Upper lobe of right lung (tissue), 1 donor: ENCODE results near the gene HNF1A. TPM values are rescaled to one million over a fixed set of nuclear protein-coding genes. Genes with fewer than 3 reads are reported as not detected.

ENCODE experiments used
- ATAC-seq: fragments of 200-7000 bp; cut with Tn5 transposase; one replicate; pipeline ENCODE4 v1.9.1; 2020; ENCODE audit warnings: mild to moderate bottlenecking, moderate library complexity
- DNase-seq: peaks from one replicate; pipeline ENCODE4 v3.0.0-alpha.2; 2020
- H3K27ac ChIP-seq: fragments of 200-600 bp; one replicate; pipeline ENCODE4 v1.8.0; 2022
- H3K27me3 ChIP-seq: fragments of 200-600 bp; one replicate; pipeline ENCODE4 v1.8.0; 2022; ENCODE audit warnings: mild to moderate bottlenecking
- H3K36me3 ChIP-seq: fragments of 200-600 bp; one replicate; pipeline ENCODE4 v1.8.0; 2022
- H3K4me1 ChIP-seq: fragments of 200-600 bp; one replicate; pipeline ENCODE4 v1.8.0; 2022
- H3K4me3 ChIP-seq: fragments of 200-600 bp; one replicate; pipeline ENCODE4 v1.8.0; 2022; ENCODE audit warnings: mild to moderate bottlenecking
- H3K9me3 ChIP-seq: fragments of 200-600 bp; one replicate; pipeline ENCODE4 v1.8.0; 2022
- CTCF ChIP-seq: fragments of 200-600 bp; IDR thresholded peaks from one replicate; pipeline ENCODE4 v1.8.0; 2022; ENCODE audit warnings: antibody characterized with exemption
- intact Hi-C: fragments of 100-400 bp; cut with DNase I; formaldehyde crosslinking; loops from one replicate; pipeline ENCODE4 v1.11.0; 2022
- total RNA-seq: library from RNA; stranded (reverse); fragmentation: NEBNext Ultra II Directional; extraction: Animal tissue kit (Norgen Biotek cat#: 25700); gene quantifications from one replicate; pipeline ENCODE4 v1.2.1, GENCODE V29; 2021
- donor health status: DM: no; HTN: yes; CAD: no; lungs with severe emphysema.

Gene HNF1A
- total RNA-seq, 1 donor from 2014 or later: not detected

GRCh38 chr12:121018860-121019617, 40.7 kb downstream of the HNF1A start:
- no peaks in the 10 kb centered on the region for H3K27me3 ChIP-seq
- DNase-seq (no peak), ATAC-seq (no peak)
- H3K36me3 ChIP-seq: no peaks in the 10 kb centered on the region
- H3K4me1 ChIP-seq: peaks cover 7% of the 10 kb centered on the region
- H3K4me3 ChIP-seq: no peak overlapping the region
- no peaks in the 10 kb centered on the region for H3K9me3 ChIP-seq
- intact Hi-C loops: no loop called here
- no peak overlapping the region for H3K27ac ChIP-seq
- no peak for TF ChIP-seq CTCF

DNA sequence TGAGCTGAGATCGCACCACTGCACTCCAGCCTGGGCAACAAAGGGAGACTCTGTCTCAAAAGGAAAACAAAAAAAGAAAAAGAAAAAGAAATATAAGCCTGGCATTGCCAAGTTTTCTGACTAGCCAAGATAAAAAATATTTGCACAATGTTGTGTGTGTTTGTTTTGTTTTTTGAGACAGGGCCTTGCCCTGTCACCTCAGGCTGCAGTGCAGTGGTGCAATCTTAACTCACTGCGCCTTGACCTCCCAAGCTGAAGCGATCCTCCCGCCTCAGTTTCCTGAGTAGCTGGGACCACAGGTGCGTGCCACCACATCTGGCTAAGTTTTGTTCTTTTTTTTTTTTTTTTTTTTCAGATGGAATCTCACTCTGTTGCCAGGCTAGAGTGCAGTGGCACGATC, 43.4 kb downstream of the HNF1A start:
- no peaks in the 10 kb centered on the region for H3K27me3 ChIP-seq
- H3K9me3 ChIP-seq: no peaks in the 10 kb centered on the region
- H3K4me3 ChIP-seq: no peak overlapping the region
- H3K36me3 ChIP-seq: no peaks in the 10 kb centered on the region
- TF ChIP-seq CTCF: no peak
- ATAC-seq (no peak), DNase-seq (peak; percentile 37)
- no peak overlapping the region for H3K27ac ChIP-seq
- intact Hi-C loops: no loop called here
- no peaks in the 10 kb centered on the region for H3K4me1 ChIP-seq

DNA sequence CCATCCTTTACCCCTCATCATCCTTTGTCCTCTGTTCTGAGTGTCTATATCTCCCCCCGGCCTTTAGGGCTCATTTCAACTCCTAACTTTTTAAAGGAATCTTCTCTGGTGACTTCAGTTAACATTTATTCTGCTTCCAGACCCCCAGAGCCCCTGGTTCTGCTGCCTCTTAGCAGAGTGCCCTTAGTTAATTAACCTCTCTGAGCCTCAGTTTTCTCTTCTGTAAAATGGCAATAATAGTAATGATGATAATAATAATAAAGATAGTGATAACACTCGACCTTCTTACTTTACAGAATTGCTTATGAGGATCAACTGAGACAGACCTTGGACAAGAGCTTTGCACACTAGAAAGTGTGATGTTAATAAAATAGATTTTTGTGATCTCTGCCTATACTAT, 44.4 kb downstream of the HNF1A start:
- Histone ChIP-seq H3K4me3 (no peak overlapping the region), H3K27me3 (no peaks in the 10 kb centered on the region), H3K27ac (no peak overlapping the region), H3K9me3 (no peaks in the 10 kb centered on the region), H3K36me3 (no peaks in the 10 kb centered on the region), H3K4me1 (no peaks in the 10 kb centered on the region)
- ATAC-seq (no peak), DNase-seq (no peak)
- TF ChIP-seq CTCF: no peak
- intact Hi-C loops: no loop called here

- peak; percentile 28 for DNase-seq
- TF ChIP-seq CTCF: no peak
- no peak for ATAC-seq
- intact Hi-C loops: no loop called here
- H3K9me3 ChIP-seq: no peaks in the 10 kb centered on the region
- no peak overlapping the region for H3K27ac ChIP-seq
- no peaks in the 10 kb centered on the region for H3K36me3 ChIP-seq
- no peaks in the 10 kb centered on the region for H3K4me1 ChIP-seq
- H3K4me3 ChIP-seq: no peak overlapping the region
- no peaks in the 10 kb centered on the region for H3K27me3 ChIP-seq
Observed at GRCh38 chr12:121023799-121024198, 45.5 kb downstream of the HNF1A start.

DNA sequence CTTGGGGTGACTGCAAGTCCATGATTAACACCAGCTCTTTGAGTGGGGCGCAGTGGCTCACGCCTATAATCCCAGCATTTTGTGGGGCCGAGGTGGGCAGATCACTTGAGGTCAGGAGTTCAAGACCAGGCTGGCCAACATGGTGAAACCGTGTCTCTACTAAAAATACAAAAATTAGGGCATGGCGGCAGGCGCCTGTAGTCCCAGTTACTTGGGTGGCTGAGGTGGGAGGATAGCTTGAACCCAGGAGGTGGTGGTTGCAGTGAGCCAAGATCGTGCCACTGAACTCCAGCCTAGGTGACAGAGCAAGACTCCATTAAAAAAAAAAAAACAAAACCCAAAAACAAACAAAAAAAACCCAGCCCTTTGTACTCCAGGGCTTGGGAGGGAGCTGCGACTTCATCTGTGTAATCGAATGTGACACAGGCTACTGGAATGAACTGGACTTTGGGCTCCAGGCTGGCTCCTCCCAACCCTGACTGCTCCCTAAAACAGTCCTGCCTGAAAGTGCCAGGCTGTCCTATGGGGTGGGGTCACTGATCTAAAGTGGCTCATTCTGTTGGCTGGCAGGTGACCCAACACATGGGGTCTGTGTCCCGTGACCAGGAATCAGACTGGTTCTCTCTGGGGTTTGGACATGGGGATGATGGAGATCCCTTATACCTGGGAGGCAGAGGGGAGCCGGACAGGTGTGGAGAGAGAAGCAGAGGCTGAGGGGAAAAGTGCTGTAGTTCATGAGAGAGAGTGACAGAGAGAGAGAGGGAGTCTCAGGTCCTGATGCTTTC, 47.3 kb downstream of the HNF1A start:
- H3K27ac ChIP-seq: no peak overlapping the region
- no peaks in the 10 kb centered on the region for H3K9me3 ChIP-seq
- H3K4me3 ChIP-seq: no peak overlapping the region
- TF ChIP-seq CTCF: no peak
- no peaks in the 10 kb centered on the region for H3K27me3 ChIP-seq
- no peaks in the 10 kb centered on the region for H3K4me1 ChIP-seq
- no peaks in the 10 kb centered on the region for H3K36me3 ChIP-seq
- intact Hi-C loops: no loop called here
- ATAC-seq: no peak
- peak; percentile 45 for DNase-seq
